Activated CD4-positive, alpha-beta T cell treated with anti-CD3 and anti-CD28 coated beads, Interleukin-2, amount 10 ng/mL, durations not matched to agents 7 days and 5 days (primary cell): ENCODE data around the gene RHOF. TPM values are rescaled to one million over a fixed set of nuclear protein-coding genes. Genes with fewer than 3 reads are reported as not detected.

ENCODE experiments used
- CTCF ChIA-PET: fragments of 350-600 bp; sonication (Branson Sonifier 250); formaldehyde crosslinking; loops from one replicate; lab custom pipeline; 2021; ENCODE audit warnings: antibody characterized with exemption; lab: Charles Lee
- POLR2A ChIA-PET: fragments of 350-600 bp; sonication (Branson Sonifier 250); formaldehyde crosslinking; loops from one replicate; lab custom pipeline; 2021; ENCODE audit warnings: antibody characterized with exemption; lab: Charles Lee
- DNase-seq: peaks from one replicate; pipeline ENCODE4 v3.0.0-alpha.2; 2020
- H3K27ac Mint-ChIP-seq: one replicate; pipeline ENCODE4 v1.8.0; 2021; ENCODE audit warnings: mild to moderate bottlenecking, moderate library complexity, mixed read lengths
- H3K27me3 Mint-ChIP-seq: one replicate; pipeline ENCODE4 v1.8.0; 2021; ENCODE audit warnings: mixed read lengths
- H3K36me3 Mint-ChIP-seq: one replicate; pipeline ENCODE4 v1.8.0; 2021; ENCODE audit warnings: low read depth, mixed read lengths
- H3K4me1 Mint-ChIP-seq: one replicate; pipeline ENCODE4 v1.8.0; 2021; ENCODE audit warnings: mixed read lengths
- H3K4me3 Mint-ChIP-seq: one replicate; pipeline ENCODE4 v1.8.0; 2021; ENCODE audit warnings: mild to moderate bottlenecking, moderate library complexity, mixed read lengths
- H3K9me3 Mint-ChIP-seq: one replicate; pipeline ENCODE4 v1.8.0; 2021; ENCODE audit warnings: mixed read lengths
- total RNA-seq, 2 experiments: library from RNA; stranded (reverse); gene quantifications; one replicate each; pipeline ENCODE4 v1.2.3, GENCODE V29; 2021

RHOF gene
- total RNA-seq, 2 experiments from 2014 or later: 132 to 148 TPM

DNA sequence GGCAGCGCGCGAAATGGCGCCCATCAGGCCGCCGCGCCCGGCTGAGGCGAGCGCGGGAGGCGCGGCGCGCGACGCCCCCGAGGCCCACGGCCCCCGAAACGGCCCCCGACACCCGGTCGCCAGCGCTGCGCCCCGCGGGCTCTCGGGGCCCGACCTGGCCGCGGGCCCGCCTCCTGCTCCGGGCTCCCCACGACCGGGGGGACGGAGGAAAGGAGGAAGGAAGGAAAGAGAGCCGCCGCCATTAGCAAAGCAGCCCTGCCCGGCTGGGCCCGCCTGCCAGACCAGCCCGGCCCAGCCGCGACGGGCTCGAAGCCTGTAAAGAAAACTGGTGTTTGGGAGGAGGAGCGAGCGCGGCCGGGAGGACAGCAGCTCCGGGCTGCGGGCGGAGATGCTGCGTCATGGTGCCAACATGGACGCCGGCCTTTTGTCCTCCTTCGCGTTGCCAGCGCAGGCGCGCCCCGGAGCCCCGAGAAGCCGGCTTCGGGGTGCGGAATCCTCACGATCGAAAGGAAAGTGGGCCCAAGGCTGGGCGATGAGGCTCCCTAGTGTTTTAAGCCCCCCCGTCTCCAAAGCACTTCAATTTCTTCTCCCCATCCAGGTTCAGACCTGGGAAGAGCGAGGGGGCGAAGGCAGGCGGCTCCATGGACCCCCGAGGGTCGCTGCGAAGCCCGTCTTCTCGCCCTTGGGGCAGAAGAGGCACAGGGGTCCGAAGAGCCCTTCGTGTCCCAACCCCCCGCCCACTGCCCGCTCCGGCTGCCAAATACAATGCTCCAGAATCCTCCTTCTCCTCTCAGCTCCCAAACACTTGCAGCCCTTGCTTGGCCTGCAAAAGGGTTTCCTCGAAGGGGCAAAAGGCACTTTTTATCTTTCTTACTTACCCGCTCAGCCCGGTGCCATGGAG lies 7.5 kb upstream of the RHOF start:
- H3K4me3 Mint-ChIP-seq: peak overlapping the region; percentile 84
- ChIA-PET CTCF (interaction anchor here (0.6 to 40.9 kb wide), 4 partner anchors 1 to 672 kb away, joined by 3 to 1058 read pairs (median 530); partner anchors contain the start of genes RHOF and SETD1B), POLR2A (interaction anchor here (0.6 to 2.6 kb wide), 6 partner anchors 9 to 88 kb away, joined by 3 to 10 read pairs (median 4); partner anchors contain the start of gene PSMD9)
- H3K9me3 Mint-ChIP-seq: no peaks in the 10 kb centered on the region
- peak overlapping the region; percentile 98 for H3K27ac Mint-ChIP-seq
- peaks cover 42% of the 10 kb centered on the region for H3K36me3 Mint-ChIP-seq
- H3K27me3 Mint-ChIP-seq: no peaks in the 10 kb centered on the region
- DNase-seq: peak; percentile 72
- H3K4me1 Mint-ChIP-seq: peaks cover 23% of the 10 kb centered on the region

DNA sequence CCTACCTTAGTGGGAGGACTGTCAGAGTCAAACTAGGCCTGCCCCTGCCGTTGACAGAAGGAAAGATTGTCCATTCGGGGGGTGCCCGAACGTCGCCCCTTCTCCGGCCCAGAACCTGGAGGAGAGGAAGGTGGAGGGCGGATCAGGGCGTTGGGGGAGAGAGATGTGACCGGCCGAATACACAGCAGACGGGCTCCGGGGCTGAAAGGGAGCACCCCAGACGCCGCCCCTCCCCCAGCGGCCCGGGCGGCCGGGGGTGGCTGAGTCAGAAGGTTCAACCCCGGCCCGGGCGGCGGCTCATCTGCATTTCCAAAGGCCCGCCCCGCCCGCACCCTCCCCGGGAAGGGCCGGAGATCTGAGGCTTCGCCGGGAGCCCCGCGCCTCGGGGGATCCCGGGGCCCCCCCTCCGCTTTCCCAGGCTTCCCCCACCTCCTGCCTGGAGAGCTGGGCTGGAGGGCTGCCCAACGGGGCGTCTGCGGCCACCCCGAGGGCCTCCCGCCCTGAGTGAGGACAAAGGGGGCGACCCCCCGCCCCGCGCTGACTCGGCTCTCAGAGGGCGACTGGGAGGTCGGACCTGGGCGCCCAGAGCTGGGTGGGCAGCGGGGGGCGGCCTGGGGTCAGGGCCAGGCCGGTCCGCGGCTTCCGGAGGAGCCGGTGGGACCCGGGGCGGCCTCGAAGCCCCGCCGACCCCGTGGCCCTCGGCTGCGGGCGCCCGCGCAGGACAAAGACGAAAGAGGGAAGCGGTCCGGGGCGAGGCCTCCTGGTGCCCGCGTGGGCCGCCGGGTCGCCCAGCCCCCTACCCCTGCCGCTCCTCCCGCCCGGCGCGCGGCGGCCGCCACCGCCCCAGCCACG lies 6.6 kb upstream of the RHOF start:
- DNase-seq: peak; percentile 80
- H3K27me3 Mint-ChIP-seq: no peaks in the 10 kb centered on the region
- peaks cover 41% of the 10 kb centered on the region for H3K36me3 Mint-ChIP-seq
- H3K27ac Mint-ChIP-seq: peak overlapping the region; percentile 92
- H3K4me3 Mint-ChIP-seq: peak overlapping the region; percentile 82
- peaks cover 30% of the 10 kb centered on the region for H3K4me1 Mint-ChIP-seq
- no peaks in the 10 kb centered on the region for H3K9me3 Mint-ChIP-seq
- POLR2A ChIA-PET: interaction anchor here (0.6 kb wide), 1 partner anchor 84 kb away, joined by 4 read pairs; no protein-coding TSS in a partner anchor
- CTCF ChIA-PET: interaction anchor here (0.6 to 40.9 kb wide), 4 partner anchors 0 to 671 kb away, joined by 3 to 1058 read pairs (median 530); partner anchors contain the start of genes RHOF and SETD1B

DNA sequence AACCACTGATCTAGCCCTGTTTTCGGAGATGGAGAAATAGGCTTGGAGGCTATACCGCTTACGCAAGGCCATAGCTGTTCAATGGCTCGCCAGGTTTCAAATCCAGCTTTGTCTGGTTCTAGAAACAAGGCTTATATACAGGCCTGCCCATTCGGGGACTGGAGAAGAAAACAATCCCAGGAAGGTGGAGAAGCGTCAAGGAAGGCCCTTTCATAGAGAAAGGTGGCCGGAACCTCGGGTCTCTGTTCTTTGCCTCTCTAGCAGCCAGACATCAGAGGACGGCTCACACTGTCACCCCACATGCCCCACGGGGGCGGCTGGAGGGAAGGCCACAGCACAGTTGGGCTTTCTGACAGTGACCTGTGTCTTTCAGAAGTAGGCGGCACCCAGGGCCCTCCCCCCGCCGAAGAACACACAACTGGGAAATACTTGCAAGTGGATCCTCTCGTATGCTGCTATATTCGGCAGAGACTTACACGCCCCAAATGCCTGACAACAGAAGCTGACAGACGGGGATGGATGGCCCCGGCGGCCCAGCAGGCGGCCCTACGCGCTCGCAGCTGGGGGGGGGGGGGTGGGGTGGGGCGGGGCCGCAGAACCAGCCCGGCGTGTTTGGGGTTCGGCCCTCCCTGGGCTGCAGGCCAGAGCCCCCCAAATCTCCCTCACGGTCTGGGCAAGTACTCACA lies 5.8 kb upstream of the RHOF start:
- H3K9me3 Mint-ChIP-seq: no peaks in the 10 kb centered on the region
- H3K27me3 Mint-ChIP-seq: no peaks in the 10 kb centered on the region
- H3K36me3 Mint-ChIP-seq: peaks cover 44% of the 10 kb centered on the region
- H3K27ac Mint-ChIP-seq: peak overlapping the region; percentile 92
- ChIA-PET POLR2A (no interaction called here), CTCF (interaction anchor here (0.6 to 40.9 kb wide), 5 partner anchors 1 to 89 kb away, joined by 3 to 1058 read pairs (median 3); partner anchors contain the start of genes PSMD9, RHOF and SETD1B)
- peaks cover 38% of the 10 kb centered on the region for H3K4me1 Mint-ChIP-seq
- H3K4me3 Mint-ChIP-seq: peak overlapping the region; percentile 82
- peak; percentile 67 for DNase-seq

DNA sequence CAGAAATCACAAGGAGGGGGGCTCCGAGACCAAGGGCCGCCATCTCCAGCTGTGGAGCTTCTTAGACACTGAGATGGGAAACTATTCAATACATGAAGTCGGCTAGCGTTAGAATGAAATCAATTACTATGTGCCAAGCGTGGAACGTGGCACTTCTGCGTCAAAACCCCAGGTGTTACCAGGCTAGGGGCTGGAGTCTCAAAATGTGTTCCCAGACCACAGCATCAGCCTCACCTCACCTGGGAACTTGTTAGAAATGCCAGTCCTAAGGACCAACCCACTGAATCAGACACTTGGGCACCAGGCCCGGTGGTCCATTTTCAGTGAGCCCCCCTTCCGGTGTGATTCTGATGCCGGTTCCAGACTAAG lies 5.3 kb upstream of the RHOF start:
- no peaks in the 10 kb centered on the region for H3K9me3 Mint-ChIP-seq
- peaks cover 44% of the 10 kb centered on the region for H3K36me3 Mint-ChIP-seq

DNA sequence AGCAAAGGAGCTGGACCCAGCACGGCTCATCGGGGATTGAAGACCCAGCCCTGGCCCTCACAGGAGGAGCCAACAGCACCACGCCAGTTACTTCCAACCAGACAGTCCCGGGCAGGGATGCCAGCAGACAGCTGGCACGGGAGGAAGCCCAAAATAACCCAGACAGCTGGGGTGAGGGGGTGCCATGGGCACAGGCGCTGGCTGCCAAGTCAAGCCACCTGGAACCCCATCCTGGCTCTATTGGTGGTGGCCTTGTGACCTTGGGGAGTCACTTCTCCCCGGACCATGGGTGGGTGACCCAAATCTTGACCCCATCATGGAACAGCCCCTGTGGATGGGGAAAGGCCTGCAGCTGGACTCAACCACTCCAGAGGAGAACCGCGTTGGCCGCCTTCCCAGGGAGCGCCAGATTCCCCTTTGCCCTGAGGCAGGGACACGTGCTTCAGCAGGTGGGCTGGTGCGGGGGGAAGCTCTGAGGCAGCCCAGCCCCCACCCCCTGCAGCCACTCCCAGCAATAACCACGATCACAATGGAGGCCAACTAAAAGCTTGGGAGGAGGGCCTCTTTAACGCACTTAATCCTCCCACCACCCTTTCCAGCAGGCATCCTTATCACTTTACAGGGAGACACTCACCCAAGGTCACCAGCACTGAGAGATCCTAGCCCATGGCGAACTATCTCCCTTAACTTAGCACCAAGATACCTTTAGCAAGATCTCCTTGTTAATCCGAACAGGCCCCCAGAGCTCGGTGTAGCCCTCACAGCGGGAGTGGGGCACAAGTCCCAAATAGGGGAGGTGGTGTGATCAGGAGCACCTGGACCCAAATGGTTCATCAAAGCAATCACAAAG lies 4.7 kb upstream of the RHOF start:
- ChIA-PET CTCF (interaction anchor here (0.9 to 40.9 kb wide), 4 partner anchors 2 to 90 kb away, joined by 3 to 1058 read pairs (median 530); partner anchors contain the start of genes PSMD9, RHOF and SETD1B), POLR2A (interaction anchor here (0.6 kb wide), 1 partner anchor 16 kb away, joined by 3 read pairs; no protein-coding TSS in a partner anchor)
- Mint-ChIP-seq H3K36me3 (peaks cover 44% of the 10 kb centered on the region), H3K27ac (peak overlapping the region; percentile 58), H3K27me3 (no peaks in the 10 kb centered on the region), H3K4me3 (peak overlapping the region; percentile 82), H3K9me3 (no peaks in the 10 kb centered on the region), H3K4me1 (peaks cover 39% of the 10 kb centered on the region)
- DNase-seq: no peak

More for the DNA sequence above, 5.3 kb upstream of the RHOF start:
- Mint-ChIP-seq H3K27me3 (no peaks in the 10 kb centered on the region), H3K27ac (peak overlapping the region; percentile 58), H3K4me3 (peak overlapping the region; percentile 82), H3K4me1 (peaks cover 39% of the 10 kb centered on the region)
- POLR2A ChIA-PET: interaction anchor here (0.6 kb wide), 1 partner anchor 17 kb away, joined by 3 read pairs; no protein-coding TSS in a partner anchor
- CTCF ChIA-PET: interaction anchor here (0.9 to 40.9 kb wide), 4 partner anchors 1 to 90 kb away, joined by 3 to 1058 read pairs (median 530); partner anchors contain the start of genes PSMD9, RHOF and SETD1B
- no peak for DNase-seq

DNA sequence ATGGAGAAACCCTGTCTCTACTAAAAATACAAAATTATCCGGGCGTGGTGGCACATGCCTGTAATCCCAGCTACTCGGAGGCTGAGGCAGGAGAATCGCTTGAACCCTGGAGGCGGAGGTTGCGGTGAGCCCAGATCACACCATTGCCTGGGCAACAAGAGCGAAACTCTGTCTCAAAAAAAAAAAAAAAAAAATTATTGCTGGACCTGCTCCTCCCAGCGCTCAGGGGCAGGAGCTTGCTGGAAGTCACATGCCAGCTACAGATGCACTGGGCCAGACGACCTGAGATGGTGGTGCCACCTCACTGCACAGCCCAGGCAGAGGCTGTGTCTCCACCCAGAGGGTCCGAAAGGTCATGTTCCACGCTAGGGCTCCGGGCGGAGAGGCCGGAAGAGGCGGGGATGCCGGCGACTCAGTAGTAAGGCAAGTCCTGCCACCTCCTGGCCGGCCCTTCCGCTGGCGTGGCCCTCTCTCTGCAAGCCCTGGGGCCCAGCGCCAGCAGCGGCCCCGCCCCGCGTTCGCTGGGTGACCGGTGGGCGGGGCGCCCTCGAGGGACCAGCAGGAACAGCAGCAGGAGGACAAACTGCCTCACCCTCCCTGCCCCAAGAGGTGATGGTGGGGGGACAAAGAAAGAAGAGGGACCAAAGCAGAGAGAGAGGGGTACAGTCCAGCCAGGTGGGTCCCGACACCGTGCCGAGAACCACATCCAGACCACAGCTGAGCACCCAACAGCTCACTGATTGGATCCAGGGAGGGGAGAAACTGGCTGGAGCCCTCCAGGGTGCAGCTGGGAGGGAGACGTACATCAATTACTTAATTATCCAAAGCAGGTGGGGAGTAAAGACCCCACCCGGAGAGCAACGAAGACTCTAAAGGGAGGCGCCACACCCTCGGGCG lies 3.6 kb upstream of the RHOF start:
- H3K9me3 Mint-ChIP-seq: no peaks in the 10 kb centered on the region
- H3K27me3 Mint-ChIP-seq: no peaks in the 10 kb centered on the region
- no peak for DNase-seq
- H3K4me3 Mint-ChIP-seq: peak overlapping the region; percentile 48
- H3K27ac Mint-ChIP-seq: no peak overlapping the region
- POLR2A ChIA-PET: interaction anchor here (0.7 to 3.6 kb wide), 2 partner anchors 12 to 15 kb away, joined by 4 to 11 read pairs; no protein-coding TSS in a partner anchor
- peaks cover 39% of the 10 kb centered on the region for H3K4me1 Mint-ChIP-seq
- CTCF ChIA-PET: interaction anchor here (0.5 to 40.9 kb wide), 11 partner anchors 3 to 929 kb away, joined by 3 to 1058 read pairs (median 15); partner anchors contain the start of genes PSMD9, RHOF and SETD1B
- peaks cover 47% of the 10 kb centered on the region for H3K36me3 Mint-ChIP-seq

DNA sequence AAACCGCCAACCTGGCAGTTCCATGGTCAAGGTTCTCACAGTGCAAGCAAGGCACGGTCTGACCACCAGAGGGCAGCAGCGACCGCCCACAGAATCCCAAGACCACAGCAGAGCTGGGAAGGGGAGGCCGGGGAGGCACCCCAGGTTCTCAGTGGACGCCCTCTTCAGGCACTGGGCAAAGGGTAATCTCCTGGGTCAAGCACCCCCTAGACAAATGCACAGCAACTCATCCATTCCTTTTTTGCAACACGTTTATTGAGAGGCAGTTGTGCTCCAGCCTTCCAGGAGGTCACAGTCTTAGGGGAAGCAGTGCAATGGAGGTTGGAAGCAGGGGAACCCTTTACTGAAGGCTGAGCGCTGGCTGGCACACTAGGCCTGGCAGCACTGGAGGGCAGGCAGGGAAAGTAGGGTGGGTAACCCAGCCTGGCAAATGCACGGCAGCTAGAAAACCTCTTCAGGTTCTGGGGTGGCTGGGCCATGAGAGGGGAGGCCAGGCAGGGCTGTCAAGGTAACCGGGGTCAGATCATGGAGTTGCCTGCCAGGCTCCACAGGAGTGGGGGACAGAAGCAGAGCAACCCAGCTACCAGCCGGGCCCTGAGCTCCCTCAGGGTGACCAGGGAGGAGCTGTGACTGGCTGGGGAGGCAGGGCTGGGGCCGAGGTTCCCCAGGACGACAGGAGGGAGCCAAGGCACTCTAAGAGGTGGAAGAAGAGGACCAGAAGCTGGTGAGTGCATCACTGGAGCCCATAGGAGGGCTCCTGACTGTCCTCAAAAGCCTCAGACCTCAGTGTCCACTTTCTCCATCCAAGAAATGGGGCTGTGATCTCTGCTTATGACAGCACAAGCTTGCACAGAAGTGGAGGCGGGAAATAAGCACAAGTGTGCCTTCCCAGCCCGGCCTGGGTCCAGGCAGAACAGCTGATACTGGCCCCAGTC lies 1.8 kb upstream of the RHOF start:
- peak; percentile 87 for DNase-seq
- Mint-ChIP-seq H3K27me3 (no peaks in the 10 kb centered on the region), H3K4me3 (peak overlapping the region; percentile 85), H3K4me1 (peaks cover 54% of the 10 kb centered on the region), H3K36me3 (peaks cover 50% of the 10 kb centered on the region), H3K9me3 (no peaks in the 10 kb centered on the region), H3K27ac (peak overlapping the region; percentile 88)
- ChIA-PET CTCF (interaction anchor here (0.5 to 40.9 kb wide), 45 partner anchors 5 to 613 kb away, joined by 3 to 1058 read pairs (median 8); partner anchors contain the start of genes CFAP251, MORN3, PSMD9 and RHOF), POLR2A (interaction anchor here (1.0 to 3.6 kb wide), 4 partner anchors 10 to 93 kb away, joined by 4 to 21 read pairs (median 8); partner anchors contain the start of genes PSMD9 and SETD1B)

DNA sequence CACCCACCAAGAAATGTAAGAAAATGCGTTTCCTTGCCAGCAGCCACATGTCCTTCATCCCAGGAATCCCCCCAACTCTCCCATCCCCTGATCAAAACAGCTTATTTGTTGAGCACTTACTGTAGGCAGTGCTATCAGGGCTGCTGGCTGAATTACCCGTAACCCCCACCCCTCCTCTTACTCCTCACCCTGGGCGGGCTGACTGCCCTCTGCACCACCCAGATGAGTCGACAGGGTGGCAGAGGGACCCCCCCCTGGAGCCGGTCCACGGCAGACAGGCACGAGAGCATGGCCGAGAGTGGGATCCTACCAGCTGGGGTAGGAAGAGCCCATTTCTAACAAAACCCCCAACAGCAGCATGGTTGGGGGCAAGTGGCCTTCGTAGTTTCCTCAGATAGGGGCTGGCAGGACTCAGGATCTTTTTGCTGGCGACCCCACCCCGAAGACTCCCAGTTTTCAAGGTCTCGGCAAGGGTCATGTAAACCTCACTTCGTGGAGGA lies 1.1 kb upstream of the RHOF start:
- ChIA-PET POLR2A (interaction anchor here (0.7 to 3.6 kb wide), 6 partner anchors 11 to 234 kb away, joined by 3 to 21 read pairs (median 5); partner anchors contain the start of genes PSMD9 and SETD1B), CTCF (interaction anchor here (0.5 to 40.9 kb wide), 78 partner anchors 5 to 1285 kb away, joined by 3 to 1058 read pairs (median 5); partner anchors contain the start of genes CFAP251, HPD, MORN3 and PSMD9)
- no peak for DNase-seq
- peaks cover 61% of the 10 kb centered on the region for H3K4me1 Mint-ChIP-seq
- H3K27me3 Mint-ChIP-seq: no peaks in the 10 kb centered on the region
- peaks cover 57% of the 10 kb centered on the region for H3K36me3 Mint-ChIP-seq
- H3K4me3 Mint-ChIP-seq: peak overlapping the region; percentile 85
- H3K27ac Mint-ChIP-seq: peak overlapping the region; percentile 88
- no peaks in the 10 kb centered on the region for H3K9me3 Mint-ChIP-seq
